ENCODE results near the gene HLA-E. TPM values are rescaled to one million over a fixed set of nuclear protein-coding genes. Genes with fewer than 3 reads are reported as not detected.
A peak's percentile ranks its signal among the peaks of the same experiment; 100 is the strongest.
"Not testable (repeated sequence)": the region's sequence is repeated elsewhere in the genome, so short reads cannot be mapped to it uniquely, and the experiment has no call there.

HLA-E gene
- total and polyA plus RNA-seq, 10 of the 15 experiments (the other 5 are each of a cell fraction or from before 2014, with no cell fraction given), result 35.1 to 483 (median 267) TPM

GRCh38 chr6:30516754-30517076 is 27.4 kb downstream of the HLA-E start:
- H3K9me3 ChIP-seq (replicated peaks; ENCODE audit: control insufficient read depth, insufficient read depth, low read length); H4K20me1 ChIP-seq (ENCODE audit: control insufficient read depth, insufficient read depth); H3K79me2 ChIP-seq (ENCODE audit: control insufficient read depth, insufficient read depth, low read length); BruUV-seq (replicated peaks); H3K27me3 ChIP-seq (replicated peaks in 1 of 2; ENCODE audit: control insufficient read depth in 2 of 2, insufficient read depth in 2 of 2, low read length in 1 of 2); FAIRE-seq; DNase-seq (ENCODE audit: low read depth, low spot score); H3K4me1 ChIP-seq (ENCODE audit: control insufficient read depth, insufficient read depth, low read length); H3K36me3 ChIP-seq (ENCODE audit: control insufficient read depth in 2 of 2, insufficient read depth in 2 of 2, low read length in 1 of 2); H3K4me3 ChIP-seq; in situ Hi-C loops (cut with MboI); ATAC-seq: not testable (repeated sequence)
- 1% methylated on average over 9 of the region's 9 CpGs for WGBS (ENCODE audit: insufficient coverage, insufficient replicate concordance, low lambda C conversion rate, missing lambda C conversion rate)
- ChIA-PET SMC1A (ENCODE audit: uncharacterized antibody, unreplicated experiment) (interaction anchor here (1.0 to 2.1 kb wide), 6 partner anchors 8 to 31 kb away, joined by 3 to 7 read pairs (median 4); no protein-coding TSS in a partner anchor), RAD21 (ENCODE audit: unreplicated experiment) (interaction anchor here (0.7 to 1.4 kb wide), 4 partner anchors 8 to 25 kb away, joined by 4 read pairs; no protein-coding TSS in a partner anchor), CTCF (interaction anchor here (0.7 to 2.4 kb wide), 6 partner anchors 10 to 33 kb away, joined by 4 to 9 read pairs (median 8); no protein-coding TSS in a partner anchor), POLR2A (interaction anchor here (0.6 to 1.5 kb wide), 12 partner anchors 11 to 1882 kb away, joined by 3 to 8 read pairs (median 4); partner anchors contain the start of gene GTF2H4)
- Histone ChIP-seq H3K4me2 (ENCODE audit: control insufficient read depth, insufficient read depth) (peak overlapping the region; percentile 30; the same call in 1 of the 2 replicates), H3K9ac (ENCODE audit: control insufficient read depth, insufficient read depth, low read length) (peak overlapping the region; percentile 68), H3K27ac (ENCODE audit: control insufficient read depth, insufficient read depth) (peak overlapping the region; percentile 79), H2AFZ (ENCODE audit: control insufficient read depth, low read depth, low read length) (peak overlapping the region; percentile 6; the same call in 1 of the 2 replicates)
- TF ChIP-seq YY1 (IDR thresholded peaks at IDR 0.05; ENCODE audit: low read depth, low read length), result peak; percentile 72; the same call in 1 of the 2 replicates
- TF ChIP-seq NFIC (IDR thresholded peaks at IDR 0.05; ENCODE audit: low read depth, low read length), result 0 out of 2 replicates have a peak, but pooled peaks have one; percentile 16
- intact Hi-C loops (cut with micrococcal nuclease; ENCODE audit: unreplicated experiment), result loop anchor here (2.0 kb wide), 1 partner anchor 16 kb away; no protein-coding TSS in a partner anchor

DNA sequence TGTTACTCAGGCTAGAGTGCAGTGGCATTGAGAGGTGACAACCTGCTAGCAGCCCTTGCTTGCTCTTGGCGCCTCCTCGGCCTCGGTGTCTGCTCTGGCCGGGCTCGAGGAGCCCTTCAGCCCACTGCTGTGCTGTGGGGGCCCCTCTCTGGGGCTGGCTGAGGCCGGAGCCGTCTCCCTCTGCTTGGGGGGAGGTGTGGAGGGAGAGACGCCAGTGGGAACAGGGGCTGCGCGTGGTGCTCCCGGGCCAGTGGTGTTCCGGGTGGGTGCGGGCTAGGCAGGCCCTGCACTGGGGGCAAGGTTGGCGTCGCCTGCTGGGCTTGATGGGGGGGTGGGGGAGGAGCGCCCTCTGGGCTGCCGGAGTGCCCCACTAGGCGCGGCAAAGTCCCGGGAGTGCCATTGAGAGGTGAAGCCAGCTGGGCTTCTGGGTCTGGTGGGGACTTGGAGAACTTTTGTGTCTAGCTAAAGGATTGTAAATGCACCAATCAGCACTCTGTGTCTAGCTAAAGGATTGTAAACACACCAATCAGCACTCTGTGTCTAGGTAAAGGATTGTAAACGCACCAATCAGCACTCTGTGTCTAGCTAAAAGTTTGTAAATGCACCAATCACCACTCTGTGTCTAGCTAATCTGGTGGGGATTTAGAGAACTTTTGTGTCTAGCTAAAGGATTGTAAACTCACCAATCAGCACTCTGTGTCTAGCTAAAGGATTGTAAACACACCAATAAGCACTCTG is 28.6 kb downstream of the HLA-E start:
- ChIA-PET POLR2A (interaction anchor here (0.8 kb wide), 1 partner anchor 12 kb away, joined by 3 read pairs; no protein-coding TSS in a partner anchor), RAD21 (ENCODE audit: unreplicated experiment) (interaction anchor here (0.9 to 1.7 kb wide), 3 partner anchors 9 to 12 kb away, joined by 4 to 8 read pairs (median 4); no protein-coding TSS in a partner anchor), CTCF (interaction anchor here (1.1 to 2.4 kb wide), 5 partner anchors 9 to 34 kb away, joined by 3 to 8 read pairs (median 7); no protein-coding TSS in a partner anchor), SMC1A (ENCODE audit: uncharacterized antibody, unreplicated experiment) (interaction anchor here (1.1 to 2.1 kb wide), 6 partner anchors 8 to 24 kb away, joined by 3 to 7 read pairs (median 6); no protein-coding TSS in a partner anchor)
- intact Hi-C loops (cut with micrococcal nuclease; ENCODE audit: unreplicated experiment), result loop anchor here (2.0 kb wide), 1 partner anchor 15 kb away; no protein-coding TSS in a partner anchor
- H2AFZ ChIP-seq (ENCODE audit: control insufficient read depth, low read depth, low read length); ATAC-seq; in situ Hi-C loops (cut with MboI); H3K36me3 ChIP-seq (ENCODE audit: control insufficient read depth in 2 of 2, insufficient read depth in 2 of 2, low read length in 1 of 2); H3K4me2 ChIP-seq (ENCODE audit: control insufficient read depth, insufficient read depth); BruUV-seq (replicated peaks); H4K20me1 ChIP-seq (ENCODE audit: control insufficient read depth, insufficient read depth); H3K79me2 ChIP-seq (ENCODE audit: control insufficient read depth, insufficient read depth, low read length); DNase-seq (ENCODE audit: low read depth, low spot score); H3K9ac ChIP-seq (ENCODE audit: control insufficient read depth, insufficient read depth, low read length); H3K4me3 ChIP-seq; FAIRE-seq; H3K27me3 ChIP-seq (replicated peaks in 1 of 2; ENCODE audit: control insufficient read depth in 2 of 2, insufficient read depth in 2 of 2, low read length in 1 of 2); H3K9me3 ChIP-seq (replicated peaks; ENCODE audit: control insufficient read depth, insufficient read depth, low read length); H3K27ac ChIP-seq (ENCODE audit: control insufficient read depth, insufficient read depth); H3K4me1 ChIP-seq (ENCODE audit: control insufficient read depth, insufficient read depth, low read length): not testable (repeated sequence)
- TF ChIP-seq NFYB (IDR thresholded peaks at IDR 0.05; ENCODE audit: insufficient read depth, low read depth, low read length), result peak; percentile 69
- 93% methylated on average over 15 of the region's 21 CpGs for WGBS (ENCODE audit: insufficient coverage, insufficient replicate concordance, low lambda C conversion rate, missing lambda C conversion rate)

DNA sequence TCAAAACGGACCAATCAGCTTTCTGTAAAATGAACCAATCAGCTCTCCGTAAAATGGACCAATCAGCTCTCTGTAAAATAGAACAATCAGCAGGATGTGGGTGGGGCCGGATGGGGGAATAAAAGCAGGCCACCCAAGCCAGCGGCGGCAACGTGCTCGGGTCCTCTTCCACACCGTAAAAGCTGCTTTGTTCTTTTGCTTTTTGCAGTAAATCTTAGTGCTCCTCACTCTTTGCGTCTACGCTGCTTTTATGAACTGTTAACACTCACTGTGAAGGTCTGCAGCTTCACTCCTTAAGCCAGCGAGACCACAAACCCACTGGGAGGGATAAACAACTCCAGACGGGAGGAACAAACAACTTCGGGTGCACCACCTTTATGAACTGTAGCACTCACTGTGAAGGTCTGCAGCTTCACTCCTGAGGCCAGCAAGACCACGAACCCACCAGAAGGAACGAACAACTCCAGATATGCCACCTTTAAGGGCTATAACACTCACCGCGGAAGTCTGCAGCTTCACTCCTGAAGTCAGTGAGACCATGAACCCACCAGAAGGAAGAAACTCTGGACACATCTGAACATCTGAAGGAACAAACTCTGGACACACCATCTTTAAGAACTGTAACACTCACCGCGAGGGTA is 29.3 kb downstream of the HLA-E start:
- SMC1A ChIA-PET (ENCODE audit: uncharacterized antibody, unreplicated experiment), result interaction anchor here (1.1 to 2.1 kb wide), 6 partner anchors 9 to 25 kb away, joined by 3 to 7 read pairs (median 6); no protein-coding TSS in a partner anchor
- H3K9me3 ChIP-seq (replicated peaks; ENCODE audit: control insufficient read depth, insufficient read depth, low read length); ATAC-seq; H3K9ac ChIP-seq (ENCODE audit: control insufficient read depth, insufficient read depth, low read length); H3K27me3 ChIP-seq (replicated peaks in 1 of 2; ENCODE audit: control insufficient read depth in 2 of 2, insufficient read depth in 2 of 2, low read length in 1 of 2); intact Hi-C loops (cut with micrococcal nuclease; ENCODE audit: unreplicated experiment); BruUV-seq (replicated peaks); H3K27ac ChIP-seq (ENCODE audit: control insufficient read depth, insufficient read depth); in situ Hi-C loops (cut with MboI); DNase-seq (ENCODE audit: low read depth, low spot score); H3K79me2 ChIP-seq (ENCODE audit: control insufficient read depth, insufficient read depth, low read length); FAIRE-seq; H3K4me1 ChIP-seq (ENCODE audit: control insufficient read depth, insufficient read depth, low read length); H3K4me3 ChIP-seq; H3K36me3 ChIP-seq (ENCODE audit: control insufficient read depth in 2 of 2, insufficient read depth in 2 of 2, low read length in 1 of 2); H3K4me2 ChIP-seq (ENCODE audit: control insufficient read depth, insufficient read depth); H2AFZ ChIP-seq (ENCODE audit: control insufficient read depth, low read depth, low read length); H4K20me1 ChIP-seq (ENCODE audit: control insufficient read depth, insufficient read depth): not testable (repeated sequence)
- WGBS (ENCODE audit: insufficient coverage, insufficient replicate concordance, low lambda C conversion rate, missing lambda C conversion rate), result 83% methylated on average over 19 of the region's 19 CpGs
- CTCF ChIA-PET, result interaction anchor here (0.6 to 2.4 kb wide), 4 partner anchors 14 to 609 kb away, joined by 3 to 8 read pairs (median 6); no protein-coding TSS in a partner anchor
- POLR2A ChIA-PET, result interaction anchor here (0.8 kb wide), 1 partner anchor 11 kb away, joined by 3 read pairs; no protein-coding TSS in a partner anchor
- RAD21 ChIA-PET (ENCODE audit: unreplicated experiment), result interaction anchor here (1.7 kb wide), 1 partner anchor 11 kb away, joined by 8 read pairs; no protein-coding TSS in a partner anchor

Data from GM12878 (cell line).